ENCODE results near the gene ARHGAP26.

Gene ARHGAP26

GRCh38 chr5:142798099-142798770 is 28.1 kb downstream of the ARHGAP26 start:
- no peak for DNase-seq (ENCODE audit: low read depth in 1 of 2, low spot score in 1 of 2)
- no peak for TF ChIP-seq JUND (IDR thresholded peaks at IDR 0.05; ENCODE audit: low read depth)
- in situ Hi-C loops (cut with HindIII; ENCODE audit: low pct_unique_long_range_greater_than_20kb, low sequenced_read_pairs) = no loop called here

- in situ Hi-C loops (cut with HindIII; ENCODE audit: low pct_unique_long_range_greater_than_20kb, low sequenced_read_pairs) = no loop called here
- TF ChIP-seq JUND (IDR thresholded peaks at IDR 0.05; ENCODE audit: low read depth) = no peak
- DNase-seq (ENCODE audit: low read depth in 1 of 2, low spot score in 1 of 2) = no peak
Observed at GRCh38 chr5:142800776-142801494, 30.8 kb downstream of the ARHGAP26 start.

GRCh38 chr5:142801495-142801871 is 31.3 kb downstream of the ARHGAP26 start:
- no peak for DNase-seq (ENCODE audit: low read depth in 1 of 2, low spot score in 1 of 2)
- TF ChIP-seq JUND (IDR thresholded peaks at IDR 0.05; ENCODE audit: low read depth) = no peak
- in situ Hi-C loops (cut with HindIII; ENCODE audit: low pct_unique_long_range_greater_than_20kb, low sequenced_read_pairs) = no loop called here

DNA sequence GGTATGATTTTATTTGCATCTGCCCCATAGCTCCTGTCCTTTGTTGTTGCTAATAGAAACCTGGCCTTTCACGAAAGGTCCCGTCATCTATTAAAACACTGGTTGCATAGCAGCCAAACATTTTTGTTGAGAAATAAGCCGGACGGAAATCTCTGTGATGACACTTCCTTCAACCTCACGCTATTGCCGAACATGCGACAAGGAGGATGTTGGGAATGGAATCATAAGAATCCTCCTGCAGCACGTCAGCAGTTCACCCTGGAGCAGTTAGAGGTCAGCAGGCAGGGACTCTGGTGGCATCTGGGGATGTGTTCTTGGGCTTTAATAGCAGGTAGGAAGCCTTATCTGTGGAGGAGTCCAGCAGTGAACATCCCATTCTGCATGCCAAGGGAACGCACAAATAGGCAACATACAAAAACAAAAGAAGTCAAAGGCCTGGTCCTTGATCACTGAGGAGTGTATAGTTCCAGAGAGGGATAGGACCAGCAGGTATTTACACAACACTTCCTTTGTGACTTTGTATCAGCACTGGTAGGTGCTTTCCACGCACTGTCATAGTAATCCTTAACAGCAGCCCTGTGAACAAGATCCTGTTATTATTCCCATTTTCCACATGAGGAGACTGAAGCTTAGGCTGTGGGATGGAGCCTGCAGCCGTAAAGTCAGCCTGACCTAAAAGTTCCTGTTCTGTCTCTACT is 33.4 kb downstream of the ARHGAP26 start:
- in situ Hi-C loops (cut with HindIII; ENCODE audit: low pct_unique_long_range_greater_than_20kb, low sequenced_read_pairs) = no loop called here
- no peak for TF ChIP-seq JUND (IDR thresholded peaks at IDR 0.05; ENCODE audit: low read depth)
- no peak for DNase-seq (ENCODE audit: low read depth in 1 of 2, low spot score in 1 of 2)

- no peak for TF ChIP-seq JUND (IDR thresholded peaks at IDR 0.05; ENCODE audit: low read depth)
- in situ Hi-C loops (cut with HindIII; ENCODE audit: low pct_unique_long_range_greater_than_20kb, low sequenced_read_pairs) = no loop called here
- DNase-seq (ENCODE audit: low read depth in 1 of 2, low spot score in 1 of 2) = no peak
Observed at GRCh38 chr5:142805339-142805738, 35.2 kb downstream of the ARHGAP26 start.

GRCh38 chr5:142806841-142807267 is 36.7 kb downstream of the ARHGAP26 start:
- DNase-seq (ENCODE audit: low read depth in 1 of 2, low spot score in 1 of 2) = no peak
- no peak for TF ChIP-seq JUND (IDR thresholded peaks at IDR 0.05; ENCODE audit: low read depth)
- in situ Hi-C loops (cut with HindIII; ENCODE audit: low pct_unique_long_range_greater_than_20kb, low sequenced_read_pairs) = no loop called here

GRCh38 chr5:142807372-142807911 is 37.3 kb downstream of the ARHGAP26 start:
- in situ Hi-C loops (cut with HindIII; ENCODE audit: low pct_unique_long_range_greater_than_20kb, low sequenced_read_pairs) = no loop called here
- DNase-seq (ENCODE audit: low read depth in 1 of 2, low spot score in 1 of 2) = no peak
- no peak for TF ChIP-seq JUND (IDR thresholded peaks at IDR 0.05; ENCODE audit: low read depth)

GRCh38 chr5:142808878-142809598 is 38.9 kb downstream of the ARHGAP26 start:
- no peak for TF ChIP-seq JUND (IDR thresholded peaks at IDR 0.05; ENCODE audit: low read depth)
- no peak for DNase-seq (ENCODE audit: low read depth in 1 of 2, low spot score in 1 of 2)
- in situ Hi-C loops (cut with HindIII; ENCODE audit: low pct_unique_long_range_greater_than_20kb, low sequenced_read_pairs) = no loop called here

DNA sequence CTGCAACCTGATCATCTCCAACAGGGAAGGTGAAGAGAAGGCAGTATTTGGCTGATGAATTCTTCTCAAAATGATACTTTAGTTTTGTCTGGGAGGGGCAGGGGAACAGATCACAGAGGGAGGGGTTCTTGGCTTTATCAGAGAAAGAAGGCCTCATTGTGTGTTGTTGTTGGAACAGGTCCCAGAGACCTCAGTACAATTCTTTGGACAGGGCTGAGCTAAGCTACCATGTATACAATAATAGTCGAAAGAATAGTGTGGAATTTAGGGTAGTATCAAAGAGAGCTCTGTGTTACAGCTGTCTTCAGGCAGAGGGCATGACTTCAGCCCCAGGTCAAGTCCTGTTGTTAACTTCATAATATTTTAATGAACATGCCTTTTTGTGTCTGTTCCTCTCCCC is 39.9 kb downstream of the ARHGAP26 start:
- in situ Hi-C loops (cut with HindIII; ENCODE audit: low pct_unique_long_range_greater_than_20kb, low sequenced_read_pairs) = no loop called here

GRCh38 chr5:142810743-142811290 is 40.6 kb downstream of the ARHGAP26 start:
- TF ChIP-seq JUND (IDR thresholded peaks at IDR 0.05; ENCODE audit: low read depth) = no peak
- in situ Hi-C loops (cut with HindIII; ENCODE audit: low pct_unique_long_range_greater_than_20kb, low sequenced_read_pairs) = no loop called here
- DNase-seq (ENCODE audit: low read depth in 1 of 2, low spot score in 1 of 2) = no peak

More for the DNA sequence above, 39.9 kb downstream of the ARHGAP26 start:
- no peak for DNase-seq (ENCODE audit: low read depth in 1 of 2, low spot score in 1 of 2)
- no peak for TF ChIP-seq JUND (IDR thresholded peaks at IDR 0.05; ENCODE audit: low read depth)

GRCh38 chr5:142811866-142812557 is 41.8 kb downstream of the ARHGAP26 start:
- DNase-seq (ENCODE audit: low read depth in 1 of 2, low spot score in 1 of 2) = no peak
- TF ChIP-seq JUND (IDR thresholded peaks at IDR 0.05; ENCODE audit: low read depth) = no peak
- in situ Hi-C loops (cut with HindIII; ENCODE audit: low pct_unique_long_range_greater_than_20kb, low sequenced_read_pairs) = no loop called here

Measured in T47D (cell line).